GM18858 (cell line): ENCODE measurements around the gene P4HTM.

Experiments
- ATAC-seq: cut with Tn5 transposase; IDR thresholded peaks from one replicate; pipeline ENCODE4 v1.9.1; 2021; ENCODE audit not compliant: unreplicated experiment

Gene P4HTM

DNA sequence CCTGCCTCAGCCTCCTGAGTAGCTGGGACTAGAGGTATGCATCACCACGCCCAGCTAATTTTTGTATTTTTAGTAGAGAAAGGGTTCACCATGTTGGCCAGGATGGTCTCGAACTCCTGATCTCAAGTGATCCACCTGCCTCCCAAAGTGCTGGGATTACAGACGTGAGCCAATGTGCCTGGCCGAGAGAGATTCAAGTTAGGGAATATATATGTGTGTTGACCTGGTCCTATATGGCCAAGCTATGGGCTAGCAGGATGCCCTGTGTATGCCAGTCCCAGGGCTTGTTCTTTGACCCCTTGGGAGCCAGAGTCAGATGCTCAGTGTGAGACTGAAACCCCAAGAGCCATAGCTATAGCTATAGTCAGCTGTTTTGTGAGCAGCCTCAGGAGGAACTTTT lies 33.7 kb downstream of the P4HTM start:
- no peak for ATAC-seq

DNA sequence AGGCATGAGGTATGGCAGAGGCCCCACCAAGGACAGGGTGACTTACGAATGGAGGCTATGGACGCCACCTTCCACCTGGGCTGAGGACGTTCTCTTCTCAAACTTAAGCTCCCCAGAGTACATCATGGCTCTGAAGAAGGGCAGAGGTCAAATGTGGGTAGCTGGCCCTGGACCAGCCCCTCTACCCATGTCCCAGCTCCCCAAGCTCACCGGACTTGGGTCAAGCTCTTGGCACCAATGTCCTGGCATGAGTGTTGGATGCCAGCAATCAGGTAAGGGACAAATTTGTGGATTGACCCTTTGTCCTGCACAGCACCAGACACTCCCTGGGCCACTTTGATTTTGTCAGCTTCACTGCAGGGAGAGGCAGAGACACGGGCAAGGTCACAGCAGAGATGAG lies 34.4 kb downstream of the P4HTM start:
- ATAC-seq: no peak

GRCh38 chr3:49025005-49025792 lies 35.2 kb downstream of the P4HTM start:
- ATAC-seq: no peak

GRCh38 chr3:49025793-49026520 lies 35.9 kb downstream of the P4HTM start:
- ATAC-seq: no peak

DNA sequence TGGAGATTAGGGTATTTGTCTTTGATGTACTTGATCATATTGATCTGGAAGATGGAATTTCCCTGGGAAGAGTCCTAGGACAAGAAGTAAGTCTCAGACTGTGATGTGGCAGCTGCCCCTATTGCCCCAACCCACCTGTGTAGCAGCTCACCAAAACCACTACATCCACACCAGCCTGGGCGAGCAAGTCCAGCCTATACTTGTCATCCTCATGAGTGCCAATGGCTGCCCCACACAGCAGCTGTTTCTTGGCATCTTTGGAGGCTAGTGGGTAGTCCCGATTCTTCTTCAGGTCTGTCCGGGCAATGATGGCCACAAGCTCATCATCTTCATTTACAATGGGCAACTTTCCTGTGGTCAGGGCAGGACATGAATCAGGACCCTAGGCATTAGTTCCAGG lies 36.5 kb downstream of the P4HTM start:
- ATAC-seq: no peak

DNA sequence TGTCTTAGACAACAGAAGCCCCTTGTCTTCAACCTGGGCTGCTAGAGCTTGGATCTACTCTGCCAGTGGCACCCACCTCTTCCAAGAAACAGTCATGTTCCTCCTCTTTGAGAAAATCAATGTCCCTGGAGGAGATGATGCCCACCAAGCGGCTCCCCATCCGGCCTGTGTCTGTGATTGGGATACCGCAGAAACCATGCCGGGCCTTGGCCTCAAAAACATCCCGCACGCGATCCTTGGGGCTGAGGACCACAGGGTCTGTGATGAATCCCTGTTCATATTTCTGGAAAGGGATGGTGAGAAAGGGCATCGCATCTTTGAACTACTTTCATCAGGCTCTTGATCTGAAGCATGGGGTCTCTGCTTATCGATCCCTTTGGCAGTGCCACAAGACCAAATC lies 37.6 kb downstream of the P4HTM start:
- ATAC-seq: no peak

DNA sequence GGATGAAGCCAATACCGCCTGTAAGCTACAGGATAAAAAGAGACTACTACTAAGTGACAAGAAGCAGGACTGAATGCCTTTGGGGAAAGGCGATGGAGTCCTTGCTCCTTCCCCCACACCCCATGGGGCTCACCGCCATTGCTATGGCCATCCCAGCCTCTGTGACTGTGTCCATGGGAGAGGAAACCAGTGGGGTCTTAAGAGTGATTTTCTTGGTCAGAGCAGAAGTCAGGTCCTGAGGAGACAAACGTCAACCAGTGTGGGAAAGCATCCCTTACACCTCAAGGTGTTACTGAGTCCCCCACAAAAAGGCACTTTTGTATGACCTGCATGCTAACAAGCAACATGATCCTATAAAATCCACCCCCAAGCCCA lies 38.2 kb downstream of the P4HTM start:
- ATAC-seq: no peak

DNA sequence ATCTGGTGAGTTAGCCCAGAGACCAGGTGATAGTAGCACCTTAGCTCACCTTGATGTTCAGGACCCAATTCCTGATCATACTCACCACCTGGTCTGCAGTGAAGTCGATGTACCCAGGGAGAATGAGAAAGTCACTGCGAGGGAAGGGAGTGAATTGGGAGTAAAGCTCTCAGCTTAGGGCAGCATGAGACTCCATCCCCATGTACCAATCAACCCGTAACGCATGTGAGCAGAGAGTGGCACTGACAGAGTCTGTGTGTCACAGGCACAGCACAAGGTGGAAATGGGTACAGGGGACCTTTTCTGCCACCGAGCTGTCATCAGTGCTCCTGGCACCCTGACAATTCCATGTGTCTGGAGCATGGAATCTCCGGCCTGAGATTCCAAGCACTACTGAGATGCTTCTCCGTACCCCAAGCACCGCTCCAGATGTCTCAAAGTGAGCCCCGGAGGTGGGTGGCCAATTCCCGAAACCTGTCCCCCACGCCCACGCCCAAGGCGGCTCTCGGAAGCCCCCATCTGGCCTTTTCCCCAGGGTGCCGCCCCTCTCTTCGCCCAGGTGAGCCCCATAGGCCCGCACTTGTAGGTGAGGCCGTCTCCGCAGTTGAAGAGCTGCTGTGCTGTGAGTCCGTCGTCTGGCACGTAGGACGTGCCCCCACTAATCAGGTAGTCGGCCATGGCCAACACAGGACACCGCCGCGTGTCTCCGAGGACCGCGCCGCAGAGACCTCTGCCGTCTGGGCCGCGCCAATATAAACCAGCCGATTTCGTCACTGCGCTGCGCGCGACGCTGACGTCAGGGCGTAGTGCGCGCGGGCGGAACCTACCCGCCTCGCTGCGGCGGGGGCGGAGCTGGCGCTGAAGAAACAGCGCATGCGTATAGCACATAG lies 38.9 kb downstream of the P4HTM start, which contains the start of gene IMPDH2:
Gene IMPDH2 (minus strand): TSS at position 726 of the 890 bp plus-strand sequence. CDS start 48 bp downstream, at position 678.
- peak; percentile 76 for ATAC-seq

DNA sequence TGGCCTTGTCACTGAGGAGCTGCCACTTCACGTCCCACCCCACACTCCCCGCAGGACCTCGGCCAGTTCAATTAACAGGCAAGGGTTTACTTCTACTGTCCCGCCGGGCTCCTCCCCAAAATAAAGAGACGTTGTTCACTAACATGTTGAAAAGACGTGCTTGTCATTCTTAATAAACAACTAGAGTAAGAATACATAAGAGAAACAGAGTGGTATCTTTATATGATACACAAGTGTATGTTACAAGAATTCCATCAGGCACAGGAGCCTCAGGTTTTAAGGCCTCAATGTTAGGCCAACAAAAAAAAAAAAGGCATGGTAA lies 39.5 kb downstream of the P4HTM start:
- no peak for ATAC-seq

GRCh38 chr3:49030321-49030720 lies 40.3 kb downstream of the P4HTM start:
- ATAC-seq: no peak

- no peak for ATAC-seq
Measured at GRCh38 chr3:49032646-49033304, 42.7 kb downstream of the P4HTM start.

DNA sequence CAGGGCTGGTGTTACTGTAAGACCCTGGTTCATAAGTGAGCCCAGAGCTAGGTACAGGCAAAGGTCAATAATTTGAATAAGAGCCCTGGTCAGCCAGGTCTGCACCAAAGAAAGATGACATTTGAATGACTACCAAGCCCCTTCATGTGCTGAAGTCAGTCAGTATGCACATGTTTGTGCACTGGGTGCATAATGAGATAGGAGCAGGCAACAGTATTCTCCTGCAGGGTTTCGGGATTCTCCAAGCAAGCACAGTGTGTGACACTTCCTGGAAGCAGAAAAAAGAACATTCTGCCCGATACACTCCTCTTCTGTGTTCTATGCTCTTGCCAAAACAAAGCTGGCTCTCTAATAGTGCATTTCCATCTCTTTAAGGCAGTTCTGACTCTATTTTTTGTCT lies 44.6 kb downstream of the P4HTM start:
- ATAC-seq: no peak

DNA sequence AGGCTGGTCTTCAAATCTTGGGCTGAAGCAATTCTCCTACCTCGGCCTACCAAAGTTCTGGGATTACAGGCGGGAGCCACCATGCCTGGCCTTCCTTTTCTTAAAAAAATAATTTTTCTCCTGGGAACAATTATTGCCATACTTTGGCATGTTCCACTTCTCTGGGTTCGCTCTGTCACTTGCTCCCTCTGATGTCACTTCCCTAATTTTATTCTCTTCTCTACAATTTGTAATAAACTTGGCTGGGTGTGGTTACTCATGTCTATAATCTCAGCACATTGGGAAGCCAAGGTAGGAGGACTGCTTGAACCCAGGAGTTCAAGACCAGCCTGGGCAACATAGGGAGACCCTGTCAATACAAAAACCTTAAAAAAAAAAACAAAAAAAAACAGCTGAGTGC lies 45.2 kb downstream of the P4HTM start:
- ATAC-seq: no peak

GRCh38 chr3:49053543-49053942 lies 63.5 kb downstream of the P4HTM start:
- ATAC-seq: no peak

DNA sequence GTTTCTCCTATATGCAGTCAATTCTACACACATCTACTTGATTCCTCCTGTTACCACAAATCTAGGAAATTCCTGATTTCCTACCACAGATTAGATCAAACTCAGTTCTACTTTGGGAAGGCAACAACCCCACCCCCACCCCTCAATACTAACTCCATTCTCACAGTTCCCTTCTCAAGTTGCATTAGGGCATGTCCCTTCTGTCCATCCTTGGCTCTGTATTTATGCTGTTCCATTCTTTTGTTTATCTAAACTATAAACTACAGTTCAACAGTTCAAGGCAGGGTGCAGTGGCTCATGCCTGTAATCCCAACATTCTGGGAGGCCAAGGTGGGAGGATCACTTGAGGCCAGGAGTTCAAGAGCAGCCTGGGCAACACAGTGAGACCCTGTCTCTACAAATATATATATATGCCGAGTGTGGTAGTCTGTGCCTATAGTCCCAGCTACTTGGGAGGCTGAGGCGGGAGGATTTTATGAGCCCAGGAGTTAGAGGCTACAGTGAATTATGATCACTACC lies 64.4 kb downstream of the P4HTM start:
- no peak for ATAC-seq
